ENCODE measurements around the gene TLX2.
"Not testable (repeated sequence)": the region's sequence is repeated elsewhere in the genome, so short reads cannot be mapped to it uniquely, and the experiment has no call there.

The TLX2 gene

DNA sequence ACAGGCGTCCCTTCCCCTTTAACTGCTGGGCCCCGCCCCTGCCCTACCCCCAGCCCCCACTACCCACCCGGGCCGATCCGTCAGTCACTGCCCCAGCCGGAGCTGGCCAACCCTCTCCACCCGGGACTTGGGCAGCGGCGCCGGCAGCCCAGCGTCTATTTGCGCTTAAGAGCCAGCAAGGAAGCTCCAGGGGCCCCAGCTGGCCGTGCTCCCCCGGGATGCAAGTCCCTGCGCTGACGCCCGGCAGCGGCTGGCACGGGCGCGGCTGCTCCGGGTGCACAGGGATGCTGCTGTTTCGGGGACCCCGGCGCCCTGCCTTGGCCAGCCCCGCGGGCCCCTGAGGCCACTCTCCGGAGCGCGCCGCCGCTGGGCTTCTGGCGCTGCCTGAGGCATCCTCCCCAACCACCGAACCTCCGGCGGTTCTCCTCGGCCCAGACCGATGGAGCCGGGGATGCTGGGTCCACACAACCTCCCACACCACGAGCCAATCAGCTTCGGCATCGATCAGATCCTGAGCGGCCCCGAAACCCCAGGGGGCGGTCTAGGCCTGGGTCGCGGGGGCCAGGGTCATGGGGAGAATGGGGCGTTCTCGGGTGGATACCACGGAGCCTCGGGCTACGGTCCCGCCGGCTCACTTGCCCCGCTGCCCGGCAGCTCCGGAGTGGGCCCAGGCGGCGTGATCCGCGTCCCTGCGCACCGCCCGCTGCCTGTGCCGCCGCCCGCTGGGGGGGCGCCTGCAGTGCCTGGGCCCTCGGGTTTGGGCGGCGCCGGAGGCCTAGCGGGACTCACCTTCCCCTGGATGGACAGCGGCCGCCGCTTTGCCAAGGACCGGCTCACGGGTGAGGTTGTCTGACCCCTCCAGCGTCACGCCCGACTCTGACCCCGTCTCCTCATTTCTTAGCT, at the start of gene TLX2:
TLX2 (plus strand) TSS at position 83 of the 903 bp plus-strand sequence; CDS start at position 440, 357 bp downstream.
- no peak for DNase-seq (ENCODE audit: low read depth, low spot score)

DNA sequence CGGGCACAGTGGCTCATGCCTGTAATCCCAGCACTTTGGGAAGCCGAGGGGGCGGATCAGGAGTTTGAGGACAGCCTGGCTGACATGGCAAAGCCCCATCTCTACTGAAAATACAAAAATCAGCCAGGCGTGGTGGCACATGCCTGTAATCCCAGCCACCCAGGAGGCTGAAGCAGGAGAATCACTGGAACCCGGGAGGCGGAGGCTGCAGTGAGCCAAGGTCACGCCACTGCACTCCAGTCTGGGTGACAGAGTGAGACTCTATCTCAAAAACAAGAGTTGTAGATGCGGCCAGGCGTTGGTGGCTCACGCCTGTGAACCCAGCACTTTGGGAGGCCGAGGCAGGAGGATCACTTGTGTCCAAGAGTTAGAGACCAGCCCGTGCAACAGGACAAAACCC, 43.5 kb upstream of the TLX2 start:
- not testable (repeated sequence) for DNase-seq (ENCODE audit: low read depth, low spot score)

DNA sequence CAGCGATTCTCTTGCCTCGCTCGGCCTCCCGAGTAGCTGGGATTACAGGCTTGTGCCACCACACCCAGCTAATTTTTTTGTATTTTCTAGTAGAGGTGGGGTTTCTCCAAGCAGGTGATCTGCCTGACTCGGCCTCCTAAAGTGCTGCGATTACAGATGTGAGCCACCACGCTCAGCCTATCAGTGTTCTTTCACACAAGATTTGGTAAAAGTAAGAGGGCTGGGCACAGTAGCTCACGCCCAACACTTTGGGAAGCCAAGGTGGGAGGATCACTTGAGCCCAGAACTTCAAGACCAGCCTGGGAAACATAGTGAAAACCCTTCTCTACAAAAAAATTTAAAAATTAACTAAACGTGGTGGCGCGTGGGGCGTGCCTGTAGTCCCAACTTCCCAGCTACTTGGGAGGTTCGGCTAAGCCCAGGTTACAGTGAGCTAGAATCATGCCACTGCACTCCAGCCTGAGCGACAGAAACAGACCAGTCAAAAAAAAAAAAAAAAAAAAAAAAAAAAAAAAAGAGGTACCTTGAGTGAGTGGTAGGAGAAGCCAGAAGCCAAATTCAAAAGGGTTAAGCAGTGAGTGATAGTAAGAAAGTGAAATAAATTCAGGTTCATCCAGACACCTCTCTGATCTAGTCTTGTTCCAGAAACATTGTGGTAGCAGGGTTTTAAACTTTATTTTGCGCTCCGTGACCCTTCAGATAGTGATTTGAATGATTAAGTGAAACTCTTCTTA, 42.8 kb upstream of the TLX2 start:
- no peak for DNase-seq (ENCODE audit: low read depth, low spot score)

- DNase-seq (ENCODE audit: low read depth, low spot score) = peak; percentile 82
Observed at GRCh38 chr2:74472086-74472944, 41.9 kb upstream of the TLX2 start, which contains the start of gene MRPL53. TSS of gene MRPL53 (minus strand) at chr2:74472680. CDS start at chr2:74472660, 20 bp downstream.

DNA sequence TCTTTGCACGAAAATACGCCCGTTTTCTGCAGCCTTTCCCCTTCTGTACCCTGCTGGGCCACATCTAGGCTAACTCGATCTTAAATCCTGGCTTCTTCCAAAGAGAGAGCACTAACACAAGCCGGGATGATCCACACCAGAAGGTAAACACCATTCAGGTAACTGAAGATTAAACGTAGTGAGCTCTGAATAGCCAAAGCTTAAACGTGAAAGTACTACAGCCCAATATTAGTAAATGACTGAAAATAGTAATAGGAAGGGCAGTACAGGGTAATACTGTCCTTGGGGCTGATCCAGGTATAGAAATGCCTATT, 41.3 kb upstream of the TLX2 start:
- DNase-seq (ENCODE audit: low read depth, low spot score) = no peak

- no peak for DNase-seq (ENCODE audit: low read depth, low spot score)
Observed at GRCh38 chr2:74474481-74474880, 39.8 kb upstream of the TLX2 start.

DNA sequence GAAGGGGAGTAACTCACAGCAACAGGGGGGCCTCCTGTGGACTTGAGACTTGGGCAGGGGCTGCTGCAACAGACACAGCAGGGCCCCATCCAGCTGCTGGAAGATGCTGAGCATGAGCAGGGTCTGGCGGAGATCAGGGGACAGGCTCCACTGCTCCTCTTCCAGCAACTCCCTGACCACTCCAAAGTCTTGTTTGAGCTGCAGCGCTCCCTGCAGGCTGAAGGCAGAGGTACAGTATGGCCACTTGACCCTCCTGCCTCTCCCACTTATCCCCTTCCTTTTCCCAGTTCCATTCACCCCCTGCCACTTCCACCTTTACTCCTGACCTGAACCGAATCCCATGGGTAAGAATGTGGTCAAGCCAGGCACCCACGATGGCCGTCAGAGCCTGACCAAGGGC, 39.4 kb upstream of the TLX2 start:
- DNase-seq (ENCODE audit: low read depth, low spot score) = no peak

- DNase-seq (ENCODE audit: low read depth, low spot score) = no peak
Observed at GRCh38 chr2:74481431-74481830, 32.8 kb upstream of the TLX2 start.

GRCh38 chr2:74481961-74482800, 32.1 kb upstream of the TLX2 start:
- DNase-seq (ENCODE audit: low read depth, low spot score) = no peak

DNA sequence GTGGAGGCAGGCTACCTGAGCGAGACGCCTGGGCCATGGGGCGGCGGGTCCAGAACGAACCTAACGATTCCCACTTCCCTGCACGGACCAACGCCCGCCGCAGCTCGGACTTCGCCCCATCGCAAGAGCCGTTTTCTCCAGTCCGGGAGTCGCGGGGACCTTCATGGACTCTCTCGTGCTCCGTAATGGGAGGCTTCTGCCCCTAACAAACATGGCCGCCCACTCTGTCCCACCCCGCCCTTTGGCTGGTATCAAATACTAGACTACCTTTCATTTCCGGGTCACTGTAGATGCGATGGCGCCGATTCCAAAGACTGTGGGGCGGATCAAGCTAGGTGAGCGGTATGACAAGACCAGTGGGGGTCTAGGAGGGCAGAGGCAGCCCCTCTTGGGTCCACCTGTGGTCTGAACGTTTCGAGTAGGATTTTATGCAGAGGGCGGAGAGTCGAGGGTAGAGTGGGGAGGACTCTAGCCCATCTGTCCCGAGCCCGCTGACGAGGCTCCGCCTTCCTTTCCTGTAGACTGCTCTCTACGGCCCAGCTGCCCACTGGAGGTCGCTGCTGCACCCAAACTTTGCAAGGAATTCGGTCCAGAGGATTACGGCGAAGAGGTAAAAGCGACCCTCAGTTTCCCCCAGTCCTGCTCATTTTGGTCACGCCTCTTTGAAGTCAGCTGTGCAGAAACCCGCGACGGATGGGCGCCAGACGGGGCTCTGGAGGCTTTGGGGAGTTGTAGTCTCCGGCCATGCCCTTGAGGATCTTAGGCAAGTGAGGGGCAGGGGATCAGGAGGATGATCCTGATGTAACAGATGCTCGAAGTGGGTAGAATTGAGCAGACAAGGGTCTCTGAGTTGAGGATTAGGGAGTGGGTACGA, 31.2 kb upstream of the TLX2 start, which contains the start of the genes CCDC142 and TTC31:
CCDC142 (minus strand) TSS at position 198 of the 874 bp plus-strand sequence; CDS start at position 37, 161 bp downstream.
TTC31 (plus strand) TSS at position 281 of the 874 bp plus-strand sequence; CDS start at position 296, 15 bp downstream.
- peak; percentile 92 for DNase-seq (ENCODE audit: low read depth, low spot score)

- DNase-seq (ENCODE audit: low read depth, low spot score) = not testable (repeated sequence)
Observed at GRCh38 chr2:74483675-74484164, 30.5 kb upstream of the TLX2 start.

DNA sequence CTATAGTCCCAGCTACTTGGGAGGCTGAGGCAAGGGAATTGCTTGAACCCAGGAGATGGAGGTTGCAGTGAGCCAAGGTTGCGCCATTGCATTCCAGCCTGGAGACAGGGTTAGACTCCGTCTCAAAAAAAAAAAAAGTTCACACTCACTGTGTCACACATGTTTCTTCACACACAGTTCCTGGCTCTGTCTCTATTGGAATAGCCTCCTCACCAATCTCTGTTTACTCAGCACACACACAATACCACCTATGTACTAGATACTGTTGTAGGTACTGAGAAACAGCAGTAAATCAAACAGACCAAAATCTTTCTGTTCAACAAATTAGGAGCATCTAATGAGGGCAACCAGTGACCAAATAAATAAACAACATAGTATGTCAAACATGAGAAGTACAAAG, 28.1 kb upstream of the TLX2 start:
- no peak for DNase-seq (ENCODE audit: low read depth, low spot score)

GRCh38 chr2:74488643-74489481, 25.4 kb upstream of the TLX2 start:
- no peak for DNase-seq (ENCODE audit: low read depth, low spot score)

- no peak for DNase-seq (ENCODE audit: low read depth, low spot score)
Observed at GRCh38 chr2:74489906-74490305, 24.3 kb upstream of the TLX2 start.

DNA sequence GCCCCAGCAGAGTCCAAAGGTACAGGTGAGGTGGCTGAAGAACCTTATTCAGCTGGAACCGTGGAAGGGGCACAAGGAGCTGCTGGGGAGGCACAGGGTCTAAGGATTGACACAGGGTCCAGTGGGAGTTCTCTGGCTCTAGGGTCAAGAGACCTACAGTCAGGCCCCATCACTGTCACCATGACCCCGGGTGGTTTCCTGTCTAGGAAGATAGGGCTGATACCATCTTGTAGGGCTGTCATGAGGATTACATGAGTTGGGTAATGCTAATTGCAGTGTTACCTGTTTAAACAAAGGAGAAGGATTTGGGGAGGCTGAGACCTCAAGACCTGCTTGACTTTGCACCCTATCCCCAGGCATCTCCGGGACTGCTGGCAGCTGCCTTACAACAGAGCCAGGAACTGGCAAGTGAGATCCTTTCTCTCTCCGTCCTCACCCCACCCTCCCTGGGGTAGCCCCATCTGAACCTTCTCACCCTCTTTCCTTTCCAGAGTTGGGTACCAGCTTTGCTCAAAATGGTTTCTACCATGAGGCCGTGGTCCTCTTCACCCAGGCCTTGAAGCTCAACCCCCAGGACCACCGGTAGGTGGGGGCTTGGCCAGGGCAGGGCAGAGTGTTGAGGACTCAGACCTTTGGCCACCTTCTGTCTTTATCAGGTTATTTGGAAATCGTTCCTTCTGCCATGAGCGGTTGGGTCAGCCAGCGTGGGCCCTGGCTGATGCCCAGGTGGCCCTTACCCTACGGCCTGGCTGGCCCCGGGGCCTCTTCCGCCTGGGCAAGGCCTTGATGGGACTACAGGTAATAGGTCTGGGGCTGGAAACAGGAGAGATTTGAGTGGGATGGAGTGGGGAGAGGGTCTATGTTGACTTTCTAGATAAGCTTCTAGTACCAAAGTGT, 22.4 kb upstream of the TLX2 start:
- DNase-seq (ENCODE audit: low read depth, low spot score) = no peak

DNA sequence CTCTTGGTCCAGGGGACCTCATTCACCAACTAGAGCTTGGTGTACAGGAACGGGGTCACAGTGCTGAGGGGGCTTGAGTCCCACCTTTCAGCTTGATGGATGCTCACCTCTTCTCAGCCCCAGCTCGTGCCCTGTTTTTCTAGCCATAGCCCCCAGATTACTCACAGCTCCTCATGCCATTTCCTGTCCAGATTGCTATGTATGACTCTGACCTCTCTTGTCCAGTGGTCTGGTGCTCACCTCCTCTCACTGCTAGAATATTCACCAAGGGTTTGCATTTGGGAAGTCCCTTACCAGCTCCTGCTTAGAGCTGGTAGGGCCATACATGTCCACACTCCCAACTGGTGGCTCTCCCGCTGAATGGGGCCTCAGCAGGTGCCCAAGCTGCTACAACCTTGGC, 20.7 kb upstream of the TLX2 start:
- DNase-seq (ENCODE audit: low read depth, low spot score) = no peak

DNA sequence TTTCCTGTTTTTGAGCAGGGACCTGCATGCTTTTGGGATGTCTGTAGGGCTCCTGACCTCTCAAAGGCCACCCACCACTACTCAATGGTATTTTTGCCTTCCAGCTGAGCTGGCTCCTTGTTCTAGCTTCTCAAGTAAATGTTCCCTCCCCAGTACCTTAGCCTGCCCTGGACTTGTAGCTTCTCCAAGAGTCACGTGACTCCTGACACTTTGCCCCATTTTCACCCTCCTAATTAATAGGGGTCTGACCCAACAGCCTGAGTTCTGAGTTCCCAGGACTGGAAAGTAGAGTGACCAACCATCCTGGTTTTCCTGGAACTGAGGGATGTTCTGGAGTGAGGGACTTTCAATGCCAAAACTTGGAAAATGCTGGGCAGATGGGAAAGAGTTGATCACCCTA, 18.8 kb upstream of the TLX2 start:
- DNase-seq (ENCODE audit: low read depth, low spot score) = no peak
